Upper lobe of left lung (tissue), 4 donors: ENCODE data around the gene MACROD2.

Experiments
- POLR2A ChIP-seq, 4 donors: fragments of 450-650 bp; IDR thresholded peaks; one replicate each; pipeline ENCODE4 v1.5.1; 2016 to 2017; ENCODE audit warnings: antibody characterized with exemption in 4 of 4, mild to moderate bottlenecking in 2 of 4
- TF ChIP-seq, protein P1 (sequence below), 6 experiments: fragments of 450-650 bp in 4 of 6; fragments of 200-600 bp in 2 of 6; sonication (generic) in 2 of 6; IDR thresholded peaks; one replicate each; pipeline ENCODE4 v1.5.1; 2016 to 2019; ENCODE audit warnings: antibody characterized with exemption in 6 of 6

DNA sequence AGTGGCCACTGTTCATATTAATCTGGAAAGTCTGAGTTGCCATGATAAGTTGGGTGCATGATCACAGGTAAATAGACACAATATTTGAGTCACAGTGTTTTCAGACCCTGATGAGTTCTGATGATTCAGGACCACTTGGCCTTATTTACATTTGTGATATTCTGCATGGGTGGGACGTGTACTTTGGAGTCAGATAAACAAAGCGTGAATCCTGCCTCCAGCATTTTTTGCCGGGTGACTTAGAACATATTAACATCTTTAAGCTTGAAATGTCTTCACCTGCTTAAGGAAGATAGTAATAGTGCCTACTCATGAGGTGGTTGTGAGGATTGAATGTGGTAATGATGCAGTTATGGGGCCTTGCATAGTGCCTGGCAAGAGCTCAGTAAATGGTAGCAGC, 1582.8 kb downstream of the MACROD2 start:
- TF ChIP-seq POLR2A (IDR thresholded peaks at IDR 0.05) = no peak
- TF ChIP-seq, protein P1, sequence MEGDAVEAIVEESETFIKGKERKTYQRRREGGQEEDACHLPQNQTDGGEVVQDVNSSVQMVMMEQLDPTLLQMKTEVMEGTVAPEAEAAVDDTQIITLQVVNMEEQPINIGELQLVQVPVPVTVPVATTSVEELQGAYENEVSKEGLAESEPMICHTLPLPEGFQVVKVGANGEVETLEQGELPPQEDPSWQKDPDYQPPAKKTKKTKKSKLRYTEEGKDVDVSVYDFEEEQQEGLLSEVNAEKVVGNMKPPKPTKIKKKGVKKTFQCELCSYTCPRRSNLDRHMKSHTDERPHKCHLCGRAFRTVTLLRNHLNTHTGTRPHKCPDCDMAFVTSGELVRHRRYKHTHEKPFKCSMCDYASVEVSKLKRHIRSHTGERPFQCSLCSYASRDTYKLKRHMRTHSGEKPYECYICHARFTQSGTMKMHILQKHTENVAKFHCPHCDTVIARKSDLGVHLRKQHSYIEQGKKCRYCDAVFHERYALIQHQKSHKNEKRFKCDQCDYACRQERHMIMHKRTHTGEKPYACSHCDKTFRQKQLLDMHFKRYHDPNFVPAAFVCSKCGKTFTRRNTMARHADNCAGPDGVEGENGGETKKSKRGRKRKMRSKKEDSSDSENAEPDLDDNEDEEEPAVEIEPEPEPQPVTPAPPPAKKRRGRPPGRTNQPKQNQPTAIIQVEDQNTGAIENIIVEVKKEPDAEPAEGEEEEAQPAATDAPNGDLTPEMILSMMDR (IDR thresholded peaks at IDR 0.05) = no peak
